OCI-LY3 (cell line): Measurements from ENCODE around the gene PSMD14.

ENCODE experiments used
- H2AFZ ChIP-seq: fragments of 200-600, 300-600 bp; shearing (Covaris generic); 2 replicates; pipeline ENCODE4 v1.6.0; 2014; ENCODE audit warnings: antibody characterized with exemption, low read depth, low read length
- H3K27ac ChIP-seq: fragments of 200-600, 300-600 bp; sonication (generic); 2 replicates; pipeline ENCODE4 v1.5.1; 2014; ENCODE audit warnings: mild to moderate bottlenecking, low read length, moderate library complexity, mixed read lengths
- H3K27me3 ChIP-seq: fragments of 200-600, 300-600 bp; sonication (generic); 2 replicates; pipeline ENCODE4 v1.6.1; 2014; ENCODE audit warnings: low read depth, low read length, mixed read lengths
- H3K36me3 ChIP-seq: fragments of 200-600, 300-600 bp; sonication (generic); replicated peaks from 2 replicates; pipeline ENCODE3; 2014; ENCODE audit warnings: low read depth, low read length, mixed read lengths
- H3K4me1 ChIP-seq: fragments of 300-600, 200-600 bp; sonication (generic); 2 replicates; pipeline ENCODE4 v1.6.1; 2014; ENCODE audit warnings: low read length, mixed read lengths
- H3K4me2 ChIP-seq: fragments of 200-600, 300-600 bp; sonication (generic); 2 replicates; pipeline ENCODE4 v1.6.1; 2014; ENCODE audit warnings: low read length, mixed read lengths
- H3K4me3 ChIP-seq: fragments of 300-600, 200-600 bp; sonication (generic); 2 replicates; pipeline ENCODE4 v1.5.1; 2014; ENCODE audit warnings: antibody characterized with exemption, mild to moderate bottlenecking, low read length, moderate library complexity
- H3K79me2 ChIP-seq: fragments of 300-600, 200-600 bp; shearing (Covaris generic); 2 replicates; pipeline ENCODE4 v1.6.1; 2014; ENCODE audit warnings: mild to moderate bottlenecking, low read length, mixed read lengths
- H3K9ac ChIP-seq: fragments of 300-600, 200-600 bp; shearing (Covaris generic); 2 replicates; pipeline ENCODE4 v1.6.0; 2014; ENCODE audit warnings: mild to moderate bottlenecking, low read length, moderate library complexity
- H3K9me3 ChIP-seq: fragments of 200-600, 300-600 bp; shearing (Covaris generic); 2 replicates; pipeline ENCODE4 v1.6.1; 2014; ENCODE audit warnings: low read length, mixed read lengths; ENCODE audit not compliant: insufficient read depth
- H4K20me1 ChIP-seq: fragments of 200-600, 300-600 bp; sonication (generic); 2 replicates; pipeline ENCODE4 v1.6.1; 2016; ENCODE audit warnings: low read length, mixed read lengths; ENCODE audit not compliant: insufficient read depth
- CTCF ChIP-seq: fragments of 200-600, 300-600 bp; sonication (generic); IDR thresholded peaks from 2 replicates; pipeline ENCODE4 v1.5.1; 2014; ENCODE audit warnings: antibody characterized with exemption, low read length, low read depth
- EZH2phosphoT487 ChIP-seq: fragments of 200-600 bp; shearing (Covaris generic); IDR thresholded peaks from 2 replicates; pipeline ENCODE4 v1.6.1; 2018; ENCODE audit warnings: antibody characterized with exemption, mixed run types, low read depth

The PSMD14 gene

GRCh38 chr2:161315380-161315779 lies 7.2 kb downstream of the PSMD14 start:
- peaks cover 93% of the 10 kb centered on the region for H3K79me2 ChIP-seq
- no peak overlapping the region for H3K4me3 ChIP-seq
- no peak overlapping the region for H3K27ac ChIP-seq
- peaks cover 22% of the 10 kb centered on the region for H4K20me1 ChIP-seq
- H3K4me1 ChIP-seq: no peaks in the 10 kb centered on the region; the same call in 1 of the 2 replicates
- H2AFZ ChIP-seq: no peak overlapping the region
- no peak overlapping the region for H3K9ac ChIP-seq
- peaks cover 15% of the 10 kb centered on the region for H3K36me3 ChIP-seq
- no peaks in the 10 kb centered on the region for H3K9me3 ChIP-seq
- no peaks in the 10 kb centered on the region for H3K27me3 ChIP-seq
- TF ChIP-seq CTCF: no peak
- no peak overlapping the region for H3K4me2 ChIP-seq

GRCh38 chr2:161316701-161317100 lies 8.5 kb downstream of the PSMD14 start:
- H3K27me3 ChIP-seq: no peaks in the 10 kb centered on the region
- TF ChIP-seq CTCF (no peak), EZH2phosphoT487 (no peak)
- no peak overlapping the region for H3K4me3 ChIP-seq
- H2AFZ ChIP-seq: no peak overlapping the region
- no peaks in the 10 kb centered on the region for H3K9me3 ChIP-seq
- no peak overlapping the region for H3K4me2 ChIP-seq
- H3K27ac ChIP-seq: no peak overlapping the region
- H3K79me2 ChIP-seq: peaks cover 87% of the 10 kb centered on the region
- H4K20me1 ChIP-seq: peaks cover 22% of the 10 kb centered on the region
- no peaks in the 10 kb centered on the region for H3K4me1 ChIP-seq
- no peak overlapping the region for H3K9ac ChIP-seq
- peaks cover 20% of the 10 kb centered on the region for H3K36me3 ChIP-seq

GRCh38 chr2:161321944-161322648 lies 13.9 kb downstream of the PSMD14 start:
- no peaks in the 10 kb centered on the region for H3K27me3 ChIP-seq
- peaks cover 29% of the 10 kb centered on the region for H3K36me3 ChIP-seq
- H3K4me1 ChIP-seq: no peaks in the 10 kb centered on the region
- no peak overlapping the region for H3K4me2 ChIP-seq
- H3K79me2 ChIP-seq: peaks cover 51% of the 10 kb centered on the region
- peaks cover 6% of the 10 kb centered on the region for H4K20me1 ChIP-seq
- H3K9ac ChIP-seq: no peak overlapping the region
- H2AFZ ChIP-seq: no peak overlapping the region
- no peak for TF ChIP-seq CTCF
- no peak for TF ChIP-seq EZH2phosphoT487
- H3K9me3 ChIP-seq: no peaks in the 10 kb centered on the region
- H3K27ac ChIP-seq: no peak overlapping the region
- no peak overlapping the region for H3K4me3 ChIP-seq

GRCh38 chr2:161324876-161325275 lies 16.7 kb downstream of the PSMD14 start:
- H3K36me3 ChIP-seq: peaks cover 19% of the 10 kb centered on the region
- H3K4me1 ChIP-seq: no peaks in the 10 kb centered on the region
- no peak overlapping the region for H3K9ac ChIP-seq
- H2AFZ ChIP-seq: no peak overlapping the region
- H3K27ac ChIP-seq: no peak overlapping the region
- H3K4me2 ChIP-seq: no peak overlapping the region
- H3K4me3 ChIP-seq: no peak overlapping the region
- TF ChIP-seq CTCF (no peak), EZH2phosphoT487 (no peak)
- H3K9me3 ChIP-seq: no peaks in the 10 kb centered on the region
- H4K20me1 ChIP-seq: peaks cover 6% of the 10 kb centered on the region; the same call in 1 of the 2 replicates
- peaks cover 32% of the 10 kb centered on the region for H3K79me2 ChIP-seq
- no peaks in the 10 kb centered on the region for H3K27me3 ChIP-seq
